Measurements from ENCODE around the gene CTNNA2. TPM values are rescaled to one million over a fixed set of nuclear protein-coding genes. Genes with fewer than 3 reads are reported as not detected.

Gene CTNNA2
- total and polyA plus RNA-seq, 7 experiments from 2014 or later: not detected

- no peak overlapping the region for H3K4me3 Mint-ChIP-seq
- CTCF ChIA-PET: no interaction called here
Observed at GRCh38 chr2:79960035-79960434, 447.2 kb downstream of the CTNNA2 start.

GRCh38 chr2:79960519-79960918 is 447.7 kb downstream of the CTNNA2 start:
- H3K27me3 ChIP-seq (ENCODE audit: control insufficient read depth in 2 of 2, insufficient read depth in 2 of 2, low read length in 2 of 2): no peaks in the 10 kb centered on the region
- intact Hi-C loops (cut with micrococcal nuclease): no loop called here
- no peaks in the 10 kb centered on the region for H3K4me1 ChIP-seq (ENCODE audit: control insufficient read depth in 2 of 2, insufficient read depth in 2 of 2, low read length in 2 of 2)
- Mint-ChIP-seq H3K9me3 (peaks cover 0 to 10% (median 4%) of the 10 kb centered on the region in 11 donors), H3K27ac (no peak overlapping the region), H3K4me1 (no peaks in the 10 kb centered on the region), H3K4me3 (no peak overlapping the region), H3K27me3 (no peaks in the 10 kb centered on the region), H3K36me3 (no peaks in the 10 kb centered on the region)
- no peak overlapping the region for H3K4me3 ChIP-seq (ENCODE audit: low read length)
- ATAC-seq (no peak), DNase-seq (no peak)
- no peak overlapping the region for H3K27ac ChIP-seq (ENCODE audit: low read depth, low read length)
- CTCF ChIA-PET: no interaction called here
- H3K36me3 ChIP-seq (ENCODE audit: control insufficient read depth in 2 of 3, insufficient read depth in 3 of 3, low read length in 3 of 3): no peaks in the 10 kb centered on the region
- no peaks in the 10 kb centered on the region for H3K9me3 ChIP-seq (ENCODE audit: control insufficient read depth in 2 of 3, low read length in 3 of 3)
- POLR2A ChIA-PET: no interaction called here

More at GRCh38 chr2:79960035-79960434, 447.2 kb downstream of the CTNNA2 start:
- no peak for ATAC-seq
- H3K9me3 Mint-ChIP-seq: peaks cover 0 to 10% (median 4%) of the 10 kb centered on the region in 11 donors
- Histone ChIP-seq H3K36me3 (ENCODE audit: control insufficient read depth in 2 of 3, insufficient read depth in 3 of 3, low read length in 3 of 3) (no peaks in the 10 kb centered on the region), H3K9me3 (ENCODE audit: control insufficient read depth in 2 of 3, low read length in 3 of 3) (no peaks in the 10 kb centered on the region), H3K27ac (ENCODE audit: low read depth, low read length) (no peak overlapping the region), H3K4me3 (ENCODE audit: low read length) (no peak overlapping the region), H3K4me1 (ENCODE audit: control insufficient read depth in 2 of 2, insufficient read depth in 2 of 2, low read length in 2 of 2) (no peaks in the 10 kb centered on the region), H3K27me3 (ENCODE audit: control insufficient read depth in 2 of 2, insufficient read depth in 2 of 2, low read length in 2 of 2) (no peaks in the 10 kb centered on the region)
- H3K27me3 Mint-ChIP-seq: no peaks in the 10 kb centered on the region
- intact Hi-C loops (cut with micrococcal nuclease): no loop called here
- POLR2A ChIA-PET: no interaction called here
- no peaks in the 10 kb centered on the region for H3K4me1 Mint-ChIP-seq
- no peak overlapping the region for H3K27ac Mint-ChIP-seq
- H3K36me3 Mint-ChIP-seq: no peaks in the 10 kb centered on the region
- DNase-seq: no peak

GRCh38 chr2:79964966-79965365 is 452.1 kb downstream of the CTNNA2 start:
- Mint-ChIP-seq H3K27ac (no peak overlapping the region), H3K4me1 (no peaks in the 10 kb centered on the region), H3K4me3 (no peak overlapping the region), H3K9me3 (peaks cover 0 to 16% (median 2%) of the 10 kb centered on the region in 11 donors), H3K36me3 (no peaks in the 10 kb centered on the region), H3K27me3 (no peaks in the 10 kb centered on the region)
- H3K4me1 ChIP-seq (ENCODE audit: control insufficient read depth in 2 of 2, insufficient read depth in 2 of 2, low read length in 2 of 2): no peaks in the 10 kb centered on the region
- no peaks in the 10 kb centered on the region for H3K36me3 ChIP-seq (ENCODE audit: control insufficient read depth in 2 of 3, insufficient read depth in 3 of 3, low read length in 3 of 3)
- no peak overlapping the region for H3K27ac ChIP-seq (ENCODE audit: low read depth, low read length)
- H3K27me3 ChIP-seq (ENCODE audit: control insufficient read depth in 2 of 2, insufficient read depth in 2 of 2, low read length in 2 of 2): no peaks in the 10 kb centered on the region
- POLR2A ChIA-PET: no interaction called here
- no peaks in the 10 kb centered on the region for H3K9me3 ChIP-seq (ENCODE audit: control insufficient read depth in 2 of 3, low read length in 3 of 3)
- intact Hi-C loops (cut with micrococcal nuclease): no loop called here
- DNase-seq (no peak), ATAC-seq (no peak)
- CTCF ChIA-PET: no interaction called here
- H3K4me3 ChIP-seq (ENCODE audit: low read length): no peak overlapping the region

GRCh38 chr2:79966369-79966768 is 453.5 kb downstream of the CTNNA2 start:
- Mint-ChIP-seq H3K27me3 (no peaks in the 10 kb centered on the region), H3K9me3 (peaks cover 0 to 16% (median 3%) of the 10 kb centered on the region in 11 donors), H3K27ac (no peak overlapping the region), H3K36me3 (no peaks in the 10 kb centered on the region), H3K4me1 (no peaks in the 10 kb centered on the region), H3K4me3 (no peak overlapping the region)
- Histone ChIP-seq H3K4me1 (ENCODE audit: control insufficient read depth in 2 of 2, insufficient read depth in 2 of 2, low read length in 2 of 2) (no peaks in the 10 kb centered on the region), H3K9me3 (ENCODE audit: control insufficient read depth in 2 of 3, low read length in 3 of 3) (no peaks in the 10 kb centered on the region), H3K4me3 (ENCODE audit: low read length) (no peak overlapping the region), H3K27ac (ENCODE audit: low read depth, low read length) (no peak overlapping the region), H3K27me3 (ENCODE audit: control insufficient read depth in 2 of 2, insufficient read depth in 2 of 2, low read length in 2 of 2) (no peaks in the 10 kb centered on the region), H3K36me3 (ENCODE audit: control insufficient read depth in 2 of 3, insufficient read depth in 3 of 3, low read length in 3 of 3) (no peaks in the 10 kb centered on the region)
- intact Hi-C loops (cut with micrococcal nuclease): no loop called here
- CTCF ChIA-PET: no interaction called here
- ATAC-seq (no peak), DNase-seq (no peak)
- POLR2A ChIA-PET: no interaction called here

- H3K9me3 Mint-ChIP-seq: peaks cover 0 to 15% (median 3%) of the 10 kb centered on the region in 11 donors
Observed at GRCh38 chr2:79966882-79967281, 454.0 kb downstream of the CTNNA2 start.

GRCh38 chr2:79971807-79972206 is 459.0 kb downstream of the CTNNA2 start:
- H3K36me3 ChIP-seq (ENCODE audit: control insufficient read depth in 2 of 3, insufficient read depth in 3 of 3, low read length in 3 of 3): no peaks in the 10 kb centered on the region
- DNase-seq (no peak), ATAC-seq (no peak)
- H3K27me3 ChIP-seq (ENCODE audit: control insufficient read depth in 2 of 2, insufficient read depth in 2 of 2, low read length in 2 of 2): no peaks in the 10 kb centered on the region
- H3K9me3 Mint-ChIP-seq: peaks cover 0 to 12% (median 5%) of the 10 kb centered on the region in 11 donors
- H3K9me3 ChIP-seq (ENCODE audit: control insufficient read depth in 2 of 3, low read length in 3 of 3): no peaks in the 10 kb centered on the region
- no peak overlapping the region for H3K27ac ChIP-seq (ENCODE audit: low read depth, low read length)
- no peaks in the 10 kb centered on the region for H3K4me1 Mint-ChIP-seq
- ChIA-PET POLR2A (no interaction called here), CTCF (interaction anchor here (0.6 kb wide), 1 partner anchor 323 kb away, joined by 4 read pairs; no protein-coding TSS in a partner anchor)
- no peak overlapping the region for H3K27ac Mint-ChIP-seq
- no peaks in the 10 kb centered on the region for H3K36me3 Mint-ChIP-seq
- intact Hi-C loops (cut with micrococcal nuclease): no loop called here
- no peak overlapping the region for H3K4me3 ChIP-seq (ENCODE audit: low read length)
- H3K27me3 Mint-ChIP-seq: no peaks in the 10 kb centered on the region
- no peaks in the 10 kb centered on the region for H3K4me1 ChIP-seq (ENCODE audit: control insufficient read depth in 2 of 2, insufficient read depth in 2 of 2, low read length in 2 of 2)
- H3K4me3 Mint-ChIP-seq: no peak overlapping the region

More at GRCh38 chr2:79966882-79967281, 454.0 kb downstream of the CTNNA2 start:
- no peaks in the 10 kb centered on the region for H3K36me3 ChIP-seq (ENCODE audit: control insufficient read depth in 2 of 3, insufficient read depth in 3 of 3, low read length in 3 of 3)
- no peak for DNase-seq
- H3K4me1 Mint-ChIP-seq: no peaks in the 10 kb centered on the region
- no peaks in the 10 kb centered on the region for H3K27me3 Mint-ChIP-seq
- no peaks in the 10 kb centered on the region for H3K4me1 ChIP-seq (ENCODE audit: control insufficient read depth in 2 of 2, insufficient read depth in 2 of 2, low read length in 2 of 2)
- H3K36me3 Mint-ChIP-seq: no peaks in the 10 kb centered on the region
- no peak overlapping the region for H3K27ac Mint-ChIP-seq
- intact Hi-C loops (cut with micrococcal nuclease): no loop called here
- ChIA-PET CTCF (no interaction called here), POLR2A (no interaction called here)
- no peaks in the 10 kb centered on the region for H3K27me3 ChIP-seq (ENCODE audit: control insufficient read depth in 2 of 2, insufficient read depth in 2 of 2, low read length in 2 of 2)
- no peaks in the 10 kb centered on the region for H3K9me3 ChIP-seq (ENCODE audit: control insufficient read depth in 2 of 3, low read length in 3 of 3)
- no peak overlapping the region for H3K27ac ChIP-seq (ENCODE audit: low read depth, low read length)
- H3K4me3 ChIP-seq (ENCODE audit: low read length): no peak overlapping the region
- no peak for ATAC-seq
- H3K4me3 Mint-ChIP-seq: no peak overlapping the region

GRCh38 chr2:79972661-79973060 is 459.8 kb downstream of the CTNNA2 start:
- Histone ChIP-seq H3K4me1 (ENCODE audit: control insufficient read depth in 2 of 2, insufficient read depth in 2 of 2, low read length in 2 of 2) (no peaks in the 10 kb centered on the region), H3K36me3 (ENCODE audit: control insufficient read depth in 2 of 3, insufficient read depth in 3 of 3, low read length in 3 of 3) (no peaks in the 10 kb centered on the region), H3K4me3 (ENCODE audit: low read length) (no peak overlapping the region), H3K27me3 (ENCODE audit: control insufficient read depth in 2 of 2, insufficient read depth in 2 of 2, low read length in 2 of 2) (no peaks in the 10 kb centered on the region), H3K9me3 (ENCODE audit: control insufficient read depth in 2 of 3, low read length in 3 of 3) (no peaks in the 10 kb centered on the region), H3K27ac (ENCODE audit: low read depth, low read length) (no peak overlapping the region)
- H3K9me3 Mint-ChIP-seq: peaks cover 0 to 8% (median 3%) of the 10 kb centered on the region in 11 donors
- intact Hi-C loops (cut with micrococcal nuclease): no loop called here
- H3K4me1 Mint-ChIP-seq: no peaks in the 10 kb centered on the region
- POLR2A ChIA-PET: no interaction called here
- no peaks in the 10 kb centered on the region for H3K36me3 Mint-ChIP-seq
- H3K27me3 Mint-ChIP-seq: no peaks in the 10 kb centered on the region
- no peak for ATAC-seq
- DNase-seq: no peak
- no peak overlapping the region for H3K4me3 Mint-ChIP-seq
- H3K27ac Mint-ChIP-seq: no peak overlapping the region
- CTCF ChIA-PET: no interaction called here
